ENCODE data around the gene FYTTD1. TPM values are rescaled to one million over a fixed set of nuclear protein-coding genes. Genes with fewer than 3 reads are reported as not detected.

The FYTTD1 gene
- total RNA-seq, 2 experiments from 2014 or later, result 75.8 to 78.2 TPM

- Histone ChIP-seq H3K27ac (ENCODE audit: low read depth in 1 of 2, low read length in 2 of 2) (no peak overlapping the region), H3K36me3 (ENCODE audit: insufficient read depth, low read length) (no peaks in the 10 kb centered on the region), H3K9me3 (ENCODE audit: control insufficient read depth in 1 of 2, insufficient read depth in 1 of 2, low read length in 2 of 2) (no peaks in the 10 kb centered on the region), H3K4me1 (ENCODE audit: insufficient read depth, low read length) (no peaks in the 10 kb centered on the region), H3K27me3 (ENCODE audit: control insufficient read depth in 1 of 2, insufficient read depth in 2 of 2, low read length in 2 of 2) (no peaks in the 10 kb centered on the region), H3K4me3 (ENCODE audit: low read length) (no peak overlapping the region)
- H3K27ac Mint-ChIP-seq, result no peak overlapping the region
- TF ChIP-seq, protein P1, sequence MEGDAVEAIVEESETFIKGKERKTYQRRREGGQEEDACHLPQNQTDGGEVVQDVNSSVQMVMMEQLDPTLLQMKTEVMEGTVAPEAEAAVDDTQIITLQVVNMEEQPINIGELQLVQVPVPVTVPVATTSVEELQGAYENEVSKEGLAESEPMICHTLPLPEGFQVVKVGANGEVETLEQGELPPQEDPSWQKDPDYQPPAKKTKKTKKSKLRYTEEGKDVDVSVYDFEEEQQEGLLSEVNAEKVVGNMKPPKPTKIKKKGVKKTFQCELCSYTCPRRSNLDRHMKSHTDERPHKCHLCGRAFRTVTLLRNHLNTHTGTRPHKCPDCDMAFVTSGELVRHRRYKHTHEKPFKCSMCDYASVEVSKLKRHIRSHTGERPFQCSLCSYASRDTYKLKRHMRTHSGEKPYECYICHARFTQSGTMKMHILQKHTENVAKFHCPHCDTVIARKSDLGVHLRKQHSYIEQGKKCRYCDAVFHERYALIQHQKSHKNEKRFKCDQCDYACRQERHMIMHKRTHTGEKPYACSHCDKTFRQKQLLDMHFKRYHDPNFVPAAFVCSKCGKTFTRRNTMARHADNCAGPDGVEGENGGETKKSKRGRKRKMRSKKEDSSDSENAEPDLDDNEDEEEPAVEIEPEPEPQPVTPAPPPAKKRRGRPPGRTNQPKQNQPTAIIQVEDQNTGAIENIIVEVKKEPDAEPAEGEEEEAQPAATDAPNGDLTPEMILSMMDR (IDR thresholded peaks at IDR 0.05), result no peak
- H3K27me3 Mint-ChIP-seq, result no peaks in the 10 kb centered on the region
- POLR2A ChIA-PET, result no interaction called here
- H3K9me3 Mint-ChIP-seq, result no peaks in the 10 kb centered on the region
- no peak for ATAC-seq (ENCODE audit: poor library complexity)
- intact Hi-C loops (cut with DNase I, micrococcal nuclease), result no loop called here
- no peak for DNase-seq
- CTCF ChIA-PET, result interaction anchor here (0.6 kb wide), 1 partner anchor 1912 kb away, joined by 3 read pairs; no protein-coding TSS in a partner anchor
- H3K4me3 Mint-ChIP-seq, result no peak overlapping the region
- peaks cover 32% of the 10 kb centered on the region for H3K36me3 Mint-ChIP-seq (ENCODE audit: low read depth)
- peaks cover 30% of the 10 kb centered on the region for H3K4me1 Mint-ChIP-seq (ENCODE audit: low read depth)
Observed at GRCh38 chr3:197814372-197814771, 64.7 kb downstream of the FYTTD1 start.

DNA sequence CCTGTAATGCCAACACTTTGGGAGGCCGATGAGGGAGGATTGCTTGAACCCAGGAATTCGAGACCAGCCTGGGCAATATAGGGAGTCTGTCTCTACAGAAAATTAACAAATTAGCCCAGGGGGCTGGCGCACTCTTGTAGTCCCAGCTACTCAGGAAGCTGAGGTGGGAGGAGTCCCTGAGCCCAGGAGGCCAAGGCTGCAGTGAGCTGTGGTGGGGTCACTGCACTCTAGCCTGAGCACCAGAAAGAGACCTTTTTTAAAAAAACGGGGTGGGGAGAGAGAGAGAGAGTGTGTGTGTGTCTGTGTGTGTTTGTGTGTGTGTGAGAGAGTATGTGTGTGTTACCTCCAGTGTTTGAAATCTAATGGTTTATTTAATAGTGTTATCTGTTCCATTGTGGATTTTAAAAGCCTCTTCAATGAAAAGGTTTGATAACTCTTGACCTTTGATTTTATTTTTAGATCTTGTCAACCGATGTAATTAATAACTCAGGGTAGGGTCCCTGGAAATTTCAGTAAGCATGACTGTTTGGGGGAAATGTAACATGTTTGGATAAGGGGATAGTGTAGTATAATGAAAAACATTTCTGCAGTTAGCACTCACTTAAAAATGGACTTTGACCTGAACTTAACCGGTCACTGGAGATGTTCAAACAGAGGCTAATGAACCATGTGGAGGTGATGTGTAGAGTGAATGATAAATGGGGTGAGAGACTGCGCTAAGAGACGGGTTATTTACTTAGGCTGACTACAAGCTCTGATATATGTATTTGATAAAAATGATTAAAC is 71.1 kb downstream of the FYTTD1 start:
- no peaks in the 10 kb centered on the region for H3K27me3 Mint-ChIP-seq
- H3K4me1 Mint-ChIP-seq (ENCODE audit: low read depth), result no peaks in the 10 kb centered on the region
- intact Hi-C loops (cut with DNase I, micrococcal nuclease), result no loop called here
- ATAC-seq (ENCODE audit: poor library complexity), result no peak
- peaks cover 24% of the 10 kb centered on the region for H3K36me3 ChIP-seq (ENCODE audit: insufficient read depth, low read length)
- no peak for DNase-seq
- CTCF ChIA-PET, result no interaction called here
- H3K4me3 Mint-ChIP-seq, result no peak overlapping the region
- H3K4me1 ChIP-seq (ENCODE audit: insufficient read depth, low read length), result no peaks in the 10 kb centered on the region
- H3K9me3 Mint-ChIP-seq, result no peaks in the 10 kb centered on the region
- H3K9me3 ChIP-seq (ENCODE audit: control insufficient read depth in 1 of 2, insufficient read depth in 1 of 2, low read length in 2 of 2), result no peaks in the 10 kb centered on the region
- no peak overlapping the region for H3K27ac ChIP-seq (ENCODE audit: low read depth in 1 of 2, low read length in 2 of 2)
- no peaks in the 10 kb centered on the region for H3K27me3 ChIP-seq (ENCODE audit: control insufficient read depth in 1 of 2, insufficient read depth in 2 of 2, low read length in 2 of 2)
- POLR2A ChIA-PET, result no interaction called here
- H3K27ac Mint-ChIP-seq, result no peak overlapping the region
- TF ChIP-seq, protein P1 (IDR thresholded peaks at IDR 0.05), result no peak
- H3K36me3 Mint-ChIP-seq (ENCODE audit: low read depth), result peaks cover 58% of the 10 kb centered on the region
- no peak overlapping the region for H3K4me3 ChIP-seq (ENCODE audit: low read length)

GRCh38 chr3:197829397-197830045 is 79.8 kb downstream of the FYTTD1 start:
- Histone ChIP-seq H3K27me3 (ENCODE audit: control insufficient read depth in 1 of 2, insufficient read depth in 2 of 2, low read length in 2 of 2) (no peaks in the 10 kb centered on the region), H3K4me1 (ENCODE audit: insufficient read depth, low read length) (no peaks in the 10 kb centered on the region), H3K36me3 (ENCODE audit: insufficient read depth, low read length) (peaks cover 64% of the 10 kb centered on the region), H3K4me3 (ENCODE audit: low read length) (no peak overlapping the region), H3K9me3 (ENCODE audit: control insufficient read depth in 1 of 2, insufficient read depth in 1 of 2, low read length in 2 of 2) (no peaks in the 10 kb centered on the region), H3K27ac (ENCODE audit: low read depth in 1 of 2, low read length in 2 of 2) (no peak overlapping the region)
- no peaks in the 10 kb centered on the region for H3K9me3 Mint-ChIP-seq
- TF ChIP-seq, protein P1 (IDR thresholded peaks at IDR 0.05), result no peak
- no peaks in the 10 kb centered on the region for H3K4me1 Mint-ChIP-seq (ENCODE audit: low read depth)
- peaks cover 79% of the 10 kb centered on the region for H3K36me3 Mint-ChIP-seq (ENCODE audit: low read depth)
- intact Hi-C loops (cut with DNase I, micrococcal nuclease), result no loop called here
- ChIA-PET CTCF (no interaction called here), POLR2A (no interaction called here)
- H3K27ac Mint-ChIP-seq, result no peak overlapping the region
- no peaks in the 10 kb centered on the region for H3K27me3 Mint-ChIP-seq
- DNase-seq (no peak), ATAC-seq (ENCODE audit: poor library complexity) (no peak)
- no peak overlapping the region for H3K4me3 Mint-ChIP-seq

Measured in CD4-positive, alpha-beta T cell (primary cell).